GM12878 (cell line): Measurements from ENCODE around the gene P2RX1. TPM values are rescaled to one million over a fixed set of nuclear protein-coding genes. Genes with fewer than 3 reads are reported as not detected.

Experiments
- ATAC-seq: fragments of 200-7000 bp; cut with Tn5 transposase; 3 replicates; pipeline ENCODE4 v1.9.1; 2020; ENCODE audit warnings: mild to moderate bottlenecking, moderate library complexity
- BruUV-seq: library from RNA; stranded (reverse); fragments of 400-500 nt; replicated peaks from 2 replicates; lab custom pipeline; 2021; lab: Mats Ljungman, UMichigan
- CTCF ChIA-PET: fragments of 300-600 bp; sonication (Branson Sonifier 250); formaldehyde crosslinking; extraction: SDS; loops from one replicate; lab custom pipeline; 2021; ENCODE audit warnings: inconsistent platforms; lab: Yijun Ruan, JAX
- POLR2A ChIA-PET: fragments of 350-600 bp; formaldehyde crosslinking; extraction: SDS; loops from one replicate; lab custom pipeline; 2021; ENCODE audit warnings: inconsistent platforms; lab: Charles Lee
- RAD21 ChIA-PET: fragments of 300-600 bp; sonication (Branson Sonifier 250); formaldehyde crosslinking; loops from one replicate; lab custom pipeline; 2023; ENCODE audit warnings: antibody characterized with exemption; ENCODE audit not compliant: unreplicated experiment; lab: Charles Lee
- SMC1A ChIA-PET: fragments of 300-600 bp; sonication (Branson Sonifier 250); formaldehyde crosslinking; loops from one replicate; lab custom pipeline; 2023; ENCODE audit not compliant: unreplicated experiment, uncharacterized antibody; lab: Charles Lee
- DNase-seq: peaks from one replicate; pipeline ENCODE4 v3.0.0-alpha.2; 2011; ENCODE audit warnings: low read depth, low spot score
- FAIRE-seq: peaks from 3 replicates; lab custom pipeline; 2011; peaks lifted over from hg19 to GRCh38; lab: Jason Lieb, UNC
- H2AFZ ChIP-seq: 2 replicates; pipeline ENCODE4 v1.6.0; 2011; ENCODE audit warnings: low read depth, low read length, control low read depth; ENCODE audit not compliant: control insufficient read depth
- H3K27ac ChIP-seq: 2 replicates; pipeline ENCODE4 v1.5.1; 2011; ENCODE audit warnings: control low read depth; ENCODE audit not compliant: control insufficient read depth, insufficient read depth
- H3K27me3 ChIP-seq, 2 experiments: replicated peaks in 1 of 2; 2 replicates each; pipeline versions ENCODE4 v1.6.0 to v1.6.1; 2011; ENCODE audit warnings: low read length in 1 of 2; ENCODE audit not compliant: control insufficient read depth in 2 of 2, insufficient read depth in 2 of 2
- H3K36me3 ChIP-seq, 2 experiments: 2 replicates each; pipeline ENCODE4 v1.5.1; 2011; ENCODE audit warnings: low read length in 1 of 2; ENCODE audit not compliant: control insufficient read depth in 2 of 2, insufficient read depth in 2 of 2
- H3K4me1 ChIP-seq: 2 replicates; pipeline ENCODE4 v1.6.1; 2011; ENCODE audit warnings: mild to moderate bottlenecking, low read length, moderate library complexity, mixed read lengths; ENCODE audit not compliant: control insufficient read depth, insufficient read depth
- H3K4me2 ChIP-seq: 2 replicates; pipeline ENCODE4 v1.6.0; 2011; ENCODE audit warnings: control low read depth; ENCODE audit not compliant: control insufficient read depth, insufficient read depth
- H3K4me3 ChIP-seq: fragments of 200-600 bp; sonication (generic); 2 replicates; pipeline ENCODE4 v1.5.1; 2016
- H3K79me2 ChIP-seq: 2 replicates; pipeline ENCODE4 v1.6.0; 2011; ENCODE audit warnings: low read length; ENCODE audit not compliant: control insufficient read depth, insufficient read depth
- H3K9ac ChIP-seq: 2 replicates; pipeline ENCODE4 v1.8.0; 2011; ENCODE audit warnings: low read length, control low read depth, mixed read lengths; ENCODE audit not compliant: control insufficient read depth, insufficient read depth
- H3K9me3 ChIP-seq: replicated peaks from 3 replicates; pipeline ENCODE4 v1.5.1; 2011; ENCODE audit warnings: mild to moderate bottlenecking, low read length; ENCODE audit not compliant: control insufficient read depth, insufficient read depth
- H4K20me1 ChIP-seq: 2 replicates; pipeline ENCODE4 v1.6.0; 2011; ENCODE audit not compliant: control insufficient read depth, insufficient read depth
- CHD2 ChIP-seq: IDR thresholded peaks from 2 replicates; pipeline ENCODE4 v1.6.1; 2011; ENCODE audit warnings: low read depth, low read length, improper control_type of control experiment, borderline replicate concordance
- JUNB ChIP-seq: IDR thresholded peaks from 2 replicates; pipeline ENCODE4 v1.6.1; 2016; ENCODE audit warnings: antibody characterized with exemption, mild to moderate bottlenecking
- PAX5 ChIP-seq: IDR thresholded peaks from 2 replicates; pipeline ENCODE4 v1.6.1; 2011; ENCODE audit warnings: low read depth, low read length, borderline replicate concordance
- PAX8 ChIP-seq: fragments of 450-650 bp; IDR thresholded peaks from 2 replicates; pipeline ENCODE4 v1.6.1; 2017; ENCODE audit warnings: mild to moderate bottlenecking, moderate library complexity
- POLR2AphosphoS2 ChIP-seq: IDR thresholded peaks from 2 replicates; pipeline ENCODE4 v1.6.1; 2011; ENCODE audit warnings: low read depth, mild to moderate bottlenecking, low read length, improper control_type of control experiment, moderate library complexity
- POLR2AphosphoS5 ChIP-seq: IDR thresholded peaks from 2 replicates; pipeline ENCODE4 v1.6.1; 2011; ENCODE audit warnings: mild to moderate bottlenecking, low read length, inconsistent platforms
- RAD51 ChIP-seq: fragments of 450-650 bp; IDR thresholded peaks from 2 replicates; pipeline ENCODE4 v1.6.1; 2016; ENCODE audit warnings: moderate library complexity, mild to moderate bottlenecking, inconsistent platforms
- SIN3A ChIP-seq: IDR thresholded peaks from 2 replicates; pipeline ENCODE4 v1.6.1; 2012; ENCODE audit warnings: low read depth, low read length, improper control_type of control experiment
- SMAD1 ChIP-seq: fragments of 450-650 bp; IDR thresholded peaks from 2 replicates; pipeline ENCODE4 v1.6.1; 2018; ENCODE audit warnings: mild to moderate bottlenecking, low read depth; ENCODE audit not compliant: partially characterized antibody
- SP1 ChIP-seq: IDR thresholded peaks from one replicate; pipeline ENCODE4 v1.6.1; 2011; ENCODE audit warnings: low read depth, low read length
- SREBF2 ChIP-seq: IDR thresholded peaks from 2 replicates; pipeline ENCODE4 v1.6.1; 2012; ENCODE audit warnings: mild to moderate bottlenecking, low read length
- SUPT20H ChIP-seq: IDR thresholded peaks from 2 replicates; pipeline ENCODE4 v1.6.1; 2011; ENCODE audit warnings: low read depth, mild to moderate bottlenecking, low read length, moderate library complexity, borderline replicate concordance; ENCODE audit not compliant: control insufficient read depth
- TCF12 ChIP-seq: IDR thresholded peaks from 2 replicates; pipeline ENCODE4 v1.6.1; 2011; ENCODE audit warnings: low read depth, mild to moderate bottlenecking, low read length
- WGBS: methylation state at CpG from one replicate; pipeline ENCODE4 v1.1.6; 2016; ENCODE audit warnings: low lambda C conversion rate; ENCODE audit not compliant: insufficient replicate concordance, insufficient coverage; ENCODE audit errors: missing lambda C conversion rate; 5-methylcytosine and 5-hydroxymethylcytosine counted together
- in situ Hi-C: fragments of 300-500 bp; cut with MboI; formaldehyde crosslinking; loops from 9 replicates; pipeline ENCODE4 v1.14.3; 2018; ENCODE audit warnings: mixed read lengths
- intact Hi-C: fragments of 100-400 bp; cut with micrococcal nuclease; formaldehyde crosslinking; loops from one replicate; pipeline ENCODE4 v1.14.2; 2022; ENCODE audit not compliant: unreplicated experiment
- polyA plus RNA-seq, 11 experiments: library from polyadenylated mRNA; depleted of rRNA in 4 of 11; unstranded in 6 of 11; stranded (reverse) in 5 of 11; fragments of >200 nt; fragmentation: Nextera tagmentation in 4 of 11; fragmentation: Illumina TruSeq in 1 of 11; extraction: Ambion mirVana in 4 of 11; extraction: Trizol in 1 of 11; gene quantifications; 1 replicate in 1 of 11; 2 replicates in 10 of 11; pipeline versions ENCODE4 v1.2.1 to v1.2.3, GENCODE V29; 2011 to 2016; ENCODE audit warnings: inconsistent platforms in 2 of 11, missing spikeins in 2 of 11, low read depth in 1 of 11
- total RNA-seq, 4 experiments: library from RNA; depleted of rRNA in 3 of 4; stranded (reverse); fragments of >200 nt in 3 of 4; fragmentation: Illumina TruSeq in 1 of 4; extraction: Trizol in 1 of 4; gene quantifications; 2 replicates each; pipeline versions ENCODE4 v1.2.1 to v1.2.3, GENCODE V29; 2013 to 2021
- TF ChIP-seq, protein P1 (sequence below): IDR thresholded peaks from 2 replicates; pipeline ENCODE4 v1.6.1; 2011; ENCODE audit warnings: borderline replicate concordance, low read depth, mild to moderate bottlenecking, moderate library complexity, low read length; ENCODE audit not compliant: insufficient read depth, poor library complexity, severe bottlenecking
- TF ChIP-seq, protein P2 (sequence below): fragments of 450-650 bp; IDR thresholded peaks from 2 replicates; pipeline ENCODE4 v1.6.1; 2018; ENCODE audit warnings: mild to moderate bottlenecking, low read depth, moderate library complexity; ENCODE audit not compliant: partially characterized antibody

P2RX1 gene
- total and polyA plus RNA-seq, 10 of the 15 experiments (the other 5 are each of a cell fraction or from before 2014, with no cell fraction given): 0.12 to 6.2 (median 3.4) TPM

DNA sequence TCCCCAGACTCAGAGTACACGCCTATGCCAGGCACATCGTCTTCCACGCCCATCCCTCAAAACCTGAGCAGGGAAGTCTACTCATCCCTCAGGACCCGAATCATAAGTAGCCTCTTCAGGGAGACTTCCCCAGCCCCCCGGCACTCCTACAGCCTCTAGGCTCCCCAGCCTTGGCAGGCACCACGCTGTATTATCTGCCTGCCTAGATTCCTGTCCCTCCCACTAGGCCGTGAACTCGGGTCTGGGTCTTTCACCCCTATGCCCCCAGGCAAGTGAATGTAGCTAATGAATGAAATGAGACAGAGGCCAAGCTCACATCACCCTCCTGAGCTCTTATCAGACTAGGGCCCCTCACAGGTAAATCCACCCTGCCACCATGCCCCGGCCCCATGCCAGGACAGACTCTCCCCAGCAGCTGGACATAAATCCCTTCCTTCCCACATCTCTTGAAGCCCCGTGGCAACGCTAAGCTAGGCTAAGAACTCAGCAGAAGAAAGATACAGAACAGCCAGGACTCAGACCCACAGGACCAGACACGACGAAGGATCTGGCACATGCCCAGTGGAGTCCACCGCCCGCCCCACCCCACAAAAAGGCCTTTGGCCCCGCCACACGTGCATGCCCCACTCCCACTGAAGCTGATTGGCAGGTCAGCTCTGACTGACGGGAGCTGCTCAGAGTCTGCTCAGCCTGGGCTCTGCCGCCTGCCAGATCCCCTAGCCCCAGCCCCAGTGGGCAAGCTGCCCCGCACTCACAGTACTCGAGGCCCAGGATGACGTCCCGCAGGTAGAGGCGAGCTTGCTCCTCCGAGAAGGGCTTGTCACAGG, 36.5 kb downstream of the P2RX1 start:
- no peak overlapping the region for H3K4me2 ChIP-seq
- no peaks in the 10 kb centered on the region for H4K20me1 ChIP-seq
- no peaks in the 10 kb centered on the region for H3K79me2 ChIP-seq
- TF ChIP-seq, protein P1, sequence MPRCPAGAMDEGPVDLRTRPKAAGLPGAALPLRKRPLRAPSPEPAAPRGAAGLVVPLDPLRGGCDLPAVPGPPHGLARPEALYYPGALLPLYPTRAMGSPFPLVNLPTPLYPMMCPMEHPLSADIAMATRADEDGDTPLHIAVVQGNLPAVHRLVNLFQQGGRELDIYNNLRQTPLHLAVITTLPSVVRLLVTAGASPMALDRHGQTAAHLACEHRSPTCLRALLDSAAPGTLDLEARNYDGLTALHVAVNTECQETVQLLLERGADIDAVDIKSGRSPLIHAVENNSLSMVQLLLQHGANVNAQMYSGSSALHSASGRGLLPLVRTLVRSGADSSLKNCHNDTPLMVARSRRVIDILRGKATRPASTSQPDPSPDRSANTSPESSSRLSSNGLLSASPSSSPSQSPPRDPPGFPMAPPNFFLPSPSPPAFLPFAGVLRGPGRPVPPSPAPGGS: no peak
- TF ChIP-seq SMAD1 (no peak), SUPT20H (no peak), JUNB (no peak), CHD2 (no peak), SREBF2 (no peak), PAX8 (no peak), RAD51 (no peak), POLR2AphosphoS2 (no peak), POLR2AphosphoS5 (no peak), SIN3A (no peak), TCF12 (no peak), SP1 (no peak), PAX5 (no peak)
- TF ChIP-seq, protein P2, sequence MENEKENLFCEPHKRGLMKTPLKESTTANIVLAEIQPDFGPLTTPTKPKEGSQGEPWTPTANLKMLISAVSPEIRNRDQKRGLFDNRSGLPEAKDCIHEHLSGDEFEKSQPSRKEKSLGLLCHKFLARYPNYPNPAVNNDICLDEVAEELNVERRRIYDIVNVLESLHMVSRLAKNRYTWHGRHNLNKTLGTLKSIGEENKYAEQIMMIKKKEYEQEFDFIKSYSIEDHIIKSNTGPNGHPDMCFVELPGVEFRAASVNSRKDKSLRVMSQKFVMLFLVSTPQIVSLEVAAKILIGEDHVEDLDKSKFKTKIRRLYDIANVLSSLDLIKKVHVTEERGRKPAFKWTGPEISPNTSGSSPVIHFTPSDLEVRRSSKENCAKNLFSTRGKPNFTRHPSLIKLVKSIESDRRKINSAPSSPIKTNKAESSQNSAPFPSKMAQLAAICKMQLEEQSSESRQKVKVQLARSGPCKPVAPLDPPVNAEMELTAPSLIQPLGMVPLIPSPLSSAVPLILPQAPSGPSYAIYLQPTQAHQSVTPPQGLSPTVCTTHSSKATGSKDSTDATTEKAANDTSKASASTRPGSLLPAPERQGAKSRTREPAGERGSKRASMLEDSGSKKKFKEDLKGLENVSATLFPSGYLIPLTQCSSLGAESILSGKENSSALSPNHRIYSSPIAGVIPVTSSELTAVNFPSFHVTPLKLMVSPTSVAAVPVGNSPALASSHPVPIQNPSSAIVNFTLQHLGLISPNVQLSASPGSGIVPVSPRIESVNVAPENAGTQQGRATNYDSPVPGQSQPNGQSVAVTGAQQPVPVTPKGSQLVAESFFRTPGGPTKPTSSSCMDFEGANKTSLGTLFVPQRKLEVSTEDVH: no peak
- ChIA-PET SMC1A (interaction anchor here (0.8 to 1.4 kb wide), 3 partner anchors 16 to 34 kb away, joined by 3 read pairs; no protein-coding TSS in a partner anchor), CTCF (interaction anchor here (0.9 to 1.4 kb wide), 2 partner anchors 34 to 142 kb away, joined by 3 to 6 read pairs; partner anchors contain the start of gene NCBP3), POLR2A (no interaction called here), RAD21 (no interaction called here)
- DNase-seq (no peak), FAIRE-seq (no peak), ATAC-seq (no peak)
- H2AFZ ChIP-seq: no peak overlapping the region
- no peak overlapping the region for H3K4me3 ChIP-seq
- H3K9me3 ChIP-seq: no peaks in the 10 kb centered on the region
- in situ Hi-C loops (no loop called here), intact Hi-C loops (no loop called here)
- H3K9ac ChIP-seq: no peak overlapping the region
- no peaks in the 10 kb centered on the region for H3K4me1 ChIP-seq
- no peak overlapping the region for H3K27ac ChIP-seq
- WGBS: 69% methylated on average over 25 of the region's 25 CpGs
- H3K36me3 ChIP-seq: no peaks in the 10 kb centered on the region
- BruUV-seq: no TSS peak
- H3K27me3 ChIP-seq: no peaks in the 10 kb centered on the region
